H1 (cell line): Measurements from ENCODE around the gene RPL37. TPM values are rescaled to one million over a fixed set of nuclear protein-coding genes. Genes with fewer than 3 reads are reported as not detected.
A peak's percentile ranks its signal among the peaks of the same experiment; 100 is the strongest.

Experiments
- CTCF ChIA-PET: fragments of 300-600 bp; sonication (Branson Sonifier 250); formaldehyde crosslinking; loops from one replicate; lab custom pipeline; 2021; ENCODE audit not compliant: partially characterized antibody; lab: Charles Lee
- POLR2A ChIA-PET: fragments of 300-600 bp; sonication (Branson Sonifier 250); formaldehyde crosslinking; loops from one replicate; lab custom pipeline; 2021; ENCODE audit warnings: inconsistent platforms; ENCODE audit not compliant: partially characterized antibody; lab: Charles Lee
- DNase-seq, 2 experiments: peaks; one replicate each; pipeline versions ENCODE4 v3.0.0 to v3.0.0-alpha.2; 2010 to 2022; ENCODE audit warnings: low spot score in 2 of 2, low read depth in 1 of 2, mixed read lengths in 1 of 2
- FAIRE-seq: peaks from 2 replicates; lab custom pipeline; 2011; peaks lifted over from hg19 to GRCh38; lab: Jason Lieb, UNC
- H2AFZ ChIP-seq: 2 replicates; pipeline ENCODE4 v1.8.1; 2012; ENCODE audit warnings: low read length, inconsistent platforms
- H2AK5ac ChIP-seq: 2 replicates; pipeline ENCODE4 v1.6.1; 2013; ENCODE audit warnings: low read depth, low read length
- H2BK120ac ChIP-seq: replicated peaks from 2 replicates; pipeline ENCODE3; 2013; ENCODE audit warnings: low read depth, low read length, inconsistent platforms
- H2BK12ac ChIP-seq: 2 replicates; pipeline ENCODE4 v1.6.1; 2013; ENCODE audit warnings: low read depth, low read length
- H2BK15ac ChIP-seq: 2 replicates; pipeline ENCODE4 v1.6.1; 2013; ENCODE audit warnings: low read length
- H2BK20ac ChIP-seq: 2 replicates; pipeline ENCODE4 v1.6.1; 2013; ENCODE audit warnings: low read length
- H2BK5ac ChIP-seq: 2 replicates; pipeline ENCODE4 v1.6.1; 2013; ENCODE audit warnings: low read depth, low read length
- H3K14ac ChIP-seq: 2 replicates; pipeline ENCODE4 v1.6.1; 2013; ENCODE audit warnings: inconsistent platforms; ENCODE audit not compliant: insufficient read length
- H3K18ac ChIP-seq: 2 replicates; pipeline ENCODE4 v1.6.1; 2013; ENCODE audit warnings: low read length; ENCODE audit errors: extremely low read depth
- H3K23ac ChIP-seq: 2 replicates; pipeline ENCODE4 v1.6.1; 2013; ENCODE audit warnings: inconsistent platforms; ENCODE audit not compliant: insufficient read length
- H3K23me2 ChIP-seq: 2 replicates; pipeline ENCODE4 v1.6.1; 2013; ENCODE audit warnings: low read depth, low read length
- H3K27ac ChIP-seq: 2 replicates; pipeline ENCODE4 v1.6.1; 2011; ENCODE audit warnings: low read depth, low read length, inconsistent platforms
- H3K27me3 ChIP-seq, 4 experiments: replicated peaks in 1 of 4; 1 replicate in 1 of 4; 2 replicates in 3 of 4; pipeline versions ENCODE4 v1.6.1 to v1.8.1; 2011 to 2013; ENCODE audit warnings: low read length in 3 of 4, mild to moderate bottlenecking in 3 of 4, inconsistent platforms in 2 of 4, mixed read lengths in 2 of 4, moderate library complexity in 1 of 4; ENCODE audit not compliant: control insufficient read depth in 3 of 4, insufficient read depth in 3 of 4; ENCODE audit errors: extremely low read depth in 1 of 4
- H3K36me3 ChIP-seq, 4 experiments: 2 replicates each; pipeline versions ENCODE4 v1.6.1 to v1.8.1; 2011 to 2013; ENCODE audit warnings: mild to moderate bottlenecking in 4 of 4, low read length in 3 of 4, moderate library complexity in 2 of 4, control low read depth in 1 of 4, inconsistent platforms in 1 of 4; ENCODE audit not compliant: insufficient read depth in 4 of 4, control insufficient read depth in 2 of 4
- H3K4ac ChIP-seq: replicated peaks from 2 replicates; pipeline ENCODE3; 2013; ENCODE audit warnings: low read length, low read depth, mixed read lengths, inconsistent platforms; ENCODE audit not compliant: insufficient read length
- H3K4me1 ChIP-seq, 4 experiments: replicated peaks in 1 of 4; 1 replicate in 1 of 4; 2 replicates in 3 of 4; pipeline versions ENCODE4 v1.6.1 to v1.8.1; 2011 to 2013; ENCODE audit warnings: low read length in 3 of 4, inconsistent platforms in 2 of 4, mixed read lengths in 1 of 4; ENCODE audit not compliant: insufficient read depth in 4 of 4, control insufficient read depth in 3 of 4
- H3K4me2 ChIP-seq, 2 experiments: 2 replicates each; pipeline versions ENCODE4 v1.6.1 to v1.8.1; 2011 to 2013; ENCODE audit warnings: low read depth in 2 of 2, low read length in 2 of 2, control low read depth in 1 of 2, inconsistent platforms in 1 of 2, mild to moderate bottlenecking in 1 of 2; ENCODE audit not compliant: insufficient read depth in 1 of 2
- H3K4me3 ChIP-seq, 4 experiments: fragments of 200-600, 300-600 bp in 1 of 4; sonication (generic), shearing (Covaris generic), sonication (Bioruptor Twin) in 1 of 4; 2 replicates each; pipeline versions ENCODE4 v1.5.1 to v1.8.1; 2011 to 2016; ENCODE audit warnings: low read length in 4 of 4, low read depth in 3 of 4, control low read depth in 2 of 4, inconsistent platforms in 2 of 4, mild to moderate bottlenecking in 2 of 4, mixed read lengths in 1 of 4, moderate library complexity in 1 of 4; ENCODE audit not compliant: insufficient read depth in 2 of 4; ENCODE audit errors: extremely low read depth in 1 of 4
- H3K56ac ChIP-seq: replicated peaks from 2 replicates; pipeline ENCODE3; 2013; ENCODE audit warnings: low read depth, mild to moderate bottlenecking, mixed read lengths, low read length, inconsistent platforms; ENCODE audit not compliant: insufficient read length
- H3K79me1 ChIP-seq: 2 replicates; pipeline ENCODE4 v1.6.1; 2013; ENCODE audit warnings: low read depth, low read length, control low read depth
- H3K79me2 ChIP-seq, 2 experiments: 2 replicates each; pipeline versions ENCODE4 v1.6.1 to v1.8.1; 2012 to 2013; ENCODE audit warnings: low read length in 2 of 2, mild to moderate bottlenecking in 2 of 2, inconsistent platforms in 1 of 2; ENCODE audit not compliant: insufficient read depth in 2 of 2, control insufficient read depth in 1 of 2
- H3K9ac ChIP-seq, 4 experiments: replicated peaks in 1 of 4; 1 replicate in 1 of 4; 2 replicates in 3 of 4; pipeline versions ENCODE4 v1.6.1 to v1.8.1; 2011 to 2013; ENCODE audit warnings: low read depth in 3 of 4, low read length in 3 of 4, control low read depth in 2 of 4, mild to moderate bottlenecking in 2 of 4, moderate library complexity in 2 of 4, inconsistent platforms in 1 of 4; ENCODE audit errors: extremely low read depth in 1 of 4
- H3K9me3 ChIP-seq, 2 experiments: 2 replicates each; pipeline versions ENCODE4 v1.6.1 to v1.8.1; 2012 to 2013; ENCODE audit warnings: mild to moderate bottlenecking in 2 of 2, moderate library complexity in 2 of 2, control low read depth in 1 of 2, inconsistent platforms in 1 of 2, low read depth in 1 of 2, low read length in 1 of 2, mixed read lengths in 1 of 2; ENCODE audit not compliant: insufficient read depth in 2 of 2
- H4K20me1 ChIP-seq, 2 experiments: replicated peaks in 1 of 2; 2 replicates each; pipeline versions ENCODE3 to v1.8.1; 2011 to 2013; ENCODE audit warnings: inconsistent platforms in 2 of 2, low read length in 2 of 2, mild to moderate bottlenecking in 1 of 2; ENCODE audit not compliant: insufficient read depth in 2 of 2, control insufficient read depth in 1 of 2
- H4K5ac ChIP-seq: 2 replicates; pipeline ENCODE4 v1.6.1; 2013; ENCODE audit warnings: low read length, low read depth, mixed read lengths, inconsistent platforms; ENCODE audit not compliant: insufficient read length
- H4K8ac ChIP-seq: 2 replicates; pipeline ENCODE4 v1.8.0; 2013; ENCODE audit warnings: mild to moderate bottlenecking, moderate library complexity, low read length, inconsistent platforms; ENCODE audit not compliant: insufficient read depth; ENCODE audit errors: extremely low read depth
- H4K91ac ChIP-seq: replicated peaks from 2 replicates; pipeline ENCODE3; 2013; ENCODE audit warnings: low read length, mixed read lengths, inconsistent platforms; ENCODE audit not compliant: insufficient read length
- CTBP2 ChIP-seq: IDR thresholded peaks from 2 replicates; pipeline ENCODE4 v1.7.0; 2011; ENCODE audit warnings: borderline replicate concordance, mild to moderate bottlenecking, moderate library complexity, mixed read lengths, low read length; ENCODE audit not compliant: insufficient read depth, insufficient read length
- CTCF ChIP-seq, 3 experiments: IDR thresholded peaks; 1 replicate in 2 of 3; 2 replicates in 1 of 3; pipeline versions ENCODE4 v1.5.1 to v1.6.1; 2011; ENCODE audit warnings: low read length in 3 of 3, mild to moderate bottlenecking in 3 of 3, inconsistent platforms in 2 of 3, low read depth in 1 of 3, moderate library complexity in 1 of 3; ENCODE audit not compliant: insufficient read depth in 1 of 3; ENCODE audit errors: control extremely low read depth in 1 of 3
- GABPA ChIP-seq: IDR thresholded peaks from 2 replicates; pipeline ENCODE4 v1.6.1; 2011; ENCODE audit warnings: mild to moderate bottlenecking, low read length, moderate library complexity, borderline replicate concordance; ENCODE audit not compliant: insufficient read depth
- POLR2A ChIP-seq, 2 experiments: IDR thresholded peaks; 1 replicate in 1 of 2; 2 replicates in 1 of 2; pipeline ENCODE4 v1.6.1; 2011; ENCODE audit warnings: low read depth in 2 of 2, low read length in 2 of 2, mild to moderate bottlenecking in 2 of 2; ENCODE audit errors: control extremely low read depth in 1 of 2
- POLR2AphosphoS5 ChIP-seq: IDR thresholded peaks from 2 replicates; pipeline ENCODE4 v1.6.1; 2011; ENCODE audit warnings: low read depth, low read length
- SIRT6 ChIP-seq: IDR thresholded peaks from one replicate; pipeline ENCODE4 v1.7.1; 2012; ENCODE audit warnings: low read length, inconsistent platforms
- SP1 ChIP-seq: IDR thresholded peaks from 2 replicates; pipeline ENCODE4 v1.6.1; 2011; ENCODE audit warnings: low read depth, low read length
- SRF ChIP-seq: IDR thresholded peaks from 2 replicates; pipeline ENCODE4 v1.6.1; 2011; ENCODE audit warnings: mild to moderate bottlenecking, low read depth, low read length, moderate library complexity
- TEAD4 ChIP-seq: IDR thresholded peaks from 2 replicates; pipeline ENCODE4 v1.6.1; 2012; ENCODE audit warnings: low read depth, low read length, inconsistent platforms, mixed read lengths
- WGBS, 2 experiments: shearing (Covaris generic) in 1 of 2; methylation state at CpG; one replicate each; pipeline versions ENCODE4 v1.1.6 to v1.1.7; 2013 to 2015; ENCODE audit warnings: low lambda C conversion rate in 2 of 2, mixed read lengths in 2 of 2, inconsistent platforms in 1 of 2, low coverage in 1 of 2, missing lambda C conversion rate in 1 of 2; ENCODE audit not compliant: insufficient replicate concordance in 2 of 2, insufficient coverage in 1 of 2, insufficient read length in 1 of 2; ENCODE audit errors: extremely low coverage in 1 of 2, missing lambda C conversion rate in 1 of 2; 5-methylcytosine and 5-hydroxymethylcytosine counted together
- polyA plus RNA-seq, 7 experiments: library from polyadenylated mRNA; depleted of rRNA in 3 of 7; stranded (reverse) in 5 of 7; unstranded in 2 of 7; fragments of >200 nt in 5 of 7; fragments of 200-250 nt in 2 of 7; gene quantifications; 1 replicate in 5 of 7; 2 replicates in 1 of 7; 4 replicates in 1 of 7; pipeline versions ENCODE4 v1.2.1 to v1.2.3, GENCODE V29; 2011 to 2013; ENCODE audit warnings: missing spikeins in 2 of 7, mixed read lengths in 2 of 7
- total RNA-seq: library from RNA; stranded (reverse); fragmentation: NEBNext Ultra II Directional; extraction: Animal tissue kit (Norgen Biotek cat#: 25700); gene quantifications from 2 replicates; pipeline ENCODE4 v1.2.1, GENCODE V29; 2021
- TF ChIP-seq, protein P1 (sequence below): IDR thresholded peaks from 2 replicates; pipeline ENCODE4 v1.6.1; 2011; ENCODE audit warnings: low read depth, mild to moderate bottlenecking, low read length; ENCODE audit not compliant: insufficient read depth

RPL37 gene
- total and polyA plus RNA-seq, 2 of the 8 experiments (the other 6 are each of a cell fraction or from before 2014, with no cell fraction given), result 467 to 1,534 TPM

- no peaks in the 10 kb centered on the region for H3K23me2 ChIP-seq
- no peaks in the 10 kb centered on the region for H3K79me1 ChIP-seq
- peak within 1 kb of the TSS; percentile 90 for H2AFZ ChIP-seq
- H3K4me2 ChIP-seq, result peak within 1 kb of the TSS; percentile 54 to 60; a peak in 3 of 4 replicates
- H3K27me3 ChIP-seq, result no peaks in the 10 kb centered on the region
- CTCF ChIA-PET, result interaction anchor here (1.0 to 1.2 kb wide), 2 partner anchors 20 to 37 kb away, joined by 3 read pairs; no protein-coding TSS in a partner anchor
- peak within 1 kb of the TSS; percentile 27 for H4K5ac ChIP-seq
- 50% methylated on average over 9 of the region's 9 CpGs; no CpG with 5 or more reads in 1 of the 2 experiments for WGBS, 2 experiments
- H2BK120ac ChIP-seq, result peak within 1 kb of the TSS; percentile 7
- FAIRE-seq (no peak), DNase-seq (no peak)
- H3K23ac ChIP-seq, result no peak within 1 kb of the TSS
- no peak within 1 kb of the TSS for H3K18ac ChIP-seq
- H2BK20ac ChIP-seq, result no peak within 1 kb of the TSS
- no peaks in the 10 kb centered on the region for H4K20me1 ChIP-seq
- H3K9me3 ChIP-seq, result no peaks in the 10 kb centered on the region
- no peaks in the 10 kb centered on the region for H3K36me3 ChIP-seq
- no peak within 1 kb of the TSS for H2BK12ac ChIP-seq
- no peak within 1 kb of the TSS for H3K14ac ChIP-seq
- no peak within 1 kb of the TSS for H2BK5ac ChIP-seq
- peak within 1 kb of the TSS in 3 of 4 experiments; percentile 1 to 48 (median 7); a peak in 6 of 8 replicates for H3K4me3 ChIP-seq
- no peaks in the 10 kb centered on the region for H3K79me2 ChIP-seq
- no peak within 1 kb of the TSS for H2BK15ac ChIP-seq
- H3K4ac ChIP-seq, result no peak within 1 kb of the TSS
- peak within 1 kb of the TSS in 2 of 4 experiments; percentile 22 to 34; a peak in 1 of 7 replicates for H3K9ac ChIP-seq
- no peak within 1 kb of the TSS for H4K8ac ChIP-seq
- no peaks in the 10 kb centered on the region for H3K4me1 ChIP-seq
- H3K27ac ChIP-seq, result no peak within 1 kb of the TSS
- TF ChIP-seq GABPA (no peak), POLR2AphosphoS5 (no peak), TEAD4 (no peak), POLR2A (IDR thresholded peaks at IDR 0.05; ENCODE audit: control extremely low read depth in 1 of 2, low read depth in 2 of 2, low read length in 2 of 2) (no peak), SIRT6 (no peak), CTBP2 (no peak), SRF (no peak), SP1 (no peak), CTCF (IDR thresholded peaks at IDR 0.05; ENCODE audit: control extremely low read depth in 1 of 3, insufficient read depth in 1 of 3, low read depth in 1 of 3, low read length in 3 of 3) (no peak)
- TF ChIP-seq, protein P1, sequence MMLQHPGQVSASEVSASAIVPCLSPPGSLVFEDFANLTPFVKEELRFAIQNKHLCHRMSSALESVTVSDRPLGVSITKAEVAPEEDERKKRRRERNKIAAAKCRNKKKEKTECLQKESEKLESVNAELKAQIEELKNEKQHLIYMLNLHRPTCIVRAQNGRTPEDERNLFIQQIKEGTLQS, result no peak
- POLR2A ChIA-PET, result interaction anchor here (0.6 to 15.5 kb wide), 2 partner anchors 12 to 48 kb away, joined by 3 to 257 read pairs; partner anchors contain the start of gene RPL37
- no peak within 1 kb of the TSS for H3K56ac ChIP-seq
- no peak within 1 kb of the TSS for H2AK5ac ChIP-seq
- H4K91ac ChIP-seq, result no peak within 1 kb of the TSS
Measured at GRCh38 chr5:40841068-40841805, 6.2 kb upstream of the RPL37 start, which contains the start of gene CARD6. Gene CARD6, plus strand, starts transcription at chr5:40841367. Its CDS starts 16 bp downstream, at chr5:40841383.
